ENCODE measurements around the gene IL10.

Gene IL10

DNA sequence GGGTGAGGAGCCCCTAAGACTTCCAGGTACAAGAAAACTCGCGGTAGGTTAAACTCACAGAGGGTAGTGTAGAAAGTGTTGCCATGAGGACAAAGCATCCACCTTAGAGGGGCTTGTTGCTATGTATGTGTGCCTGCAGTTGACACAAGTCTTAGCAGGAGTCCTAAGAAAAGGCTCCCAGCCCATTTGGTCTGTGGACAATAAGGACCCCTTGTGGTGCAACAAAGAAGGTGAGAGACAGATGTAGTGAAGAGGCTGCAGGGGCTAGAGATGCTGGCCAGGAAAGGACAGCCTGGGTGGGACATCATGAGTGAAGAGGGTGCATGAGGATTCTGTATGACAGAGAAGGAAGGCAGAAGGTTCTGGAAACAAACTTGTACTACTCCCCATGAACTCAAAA, 36.3 kb upstream of the IL10 start:
- in situ Hi-C loops (cut with HindIII; ENCODE audit: low sequenced_read_pairs): no loop called here
- TF ChIP-seq, protein P1, sequence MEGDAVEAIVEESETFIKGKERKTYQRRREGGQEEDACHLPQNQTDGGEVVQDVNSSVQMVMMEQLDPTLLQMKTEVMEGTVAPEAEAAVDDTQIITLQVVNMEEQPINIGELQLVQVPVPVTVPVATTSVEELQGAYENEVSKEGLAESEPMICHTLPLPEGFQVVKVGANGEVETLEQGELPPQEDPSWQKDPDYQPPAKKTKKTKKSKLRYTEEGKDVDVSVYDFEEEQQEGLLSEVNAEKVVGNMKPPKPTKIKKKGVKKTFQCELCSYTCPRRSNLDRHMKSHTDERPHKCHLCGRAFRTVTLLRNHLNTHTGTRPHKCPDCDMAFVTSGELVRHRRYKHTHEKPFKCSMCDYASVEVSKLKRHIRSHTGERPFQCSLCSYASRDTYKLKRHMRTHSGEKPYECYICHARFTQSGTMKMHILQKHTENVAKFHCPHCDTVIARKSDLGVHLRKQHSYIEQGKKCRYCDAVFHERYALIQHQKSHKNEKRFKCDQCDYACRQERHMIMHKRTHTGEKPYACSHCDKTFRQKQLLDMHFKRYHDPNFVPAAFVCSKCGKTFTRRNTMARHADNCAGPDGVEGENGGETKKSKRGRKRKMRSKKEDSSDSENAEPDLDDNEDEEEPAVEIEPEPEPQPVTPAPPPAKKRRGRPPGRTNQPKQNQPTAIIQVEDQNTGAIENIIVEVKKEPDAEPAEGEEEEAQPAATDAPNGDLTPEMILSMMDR (IDR thresholded peaks at IDR 0.05; ENCODE audit: low read depth, low read length, missing control alignments): peak; percentile 53
- no peak overlapping the region for H3K4me3 ChIP-seq (ENCODE audit: low read depth, low read length)
- DNase-seq (ENCODE audit: low read depth): peak; percentile 19

DNA sequence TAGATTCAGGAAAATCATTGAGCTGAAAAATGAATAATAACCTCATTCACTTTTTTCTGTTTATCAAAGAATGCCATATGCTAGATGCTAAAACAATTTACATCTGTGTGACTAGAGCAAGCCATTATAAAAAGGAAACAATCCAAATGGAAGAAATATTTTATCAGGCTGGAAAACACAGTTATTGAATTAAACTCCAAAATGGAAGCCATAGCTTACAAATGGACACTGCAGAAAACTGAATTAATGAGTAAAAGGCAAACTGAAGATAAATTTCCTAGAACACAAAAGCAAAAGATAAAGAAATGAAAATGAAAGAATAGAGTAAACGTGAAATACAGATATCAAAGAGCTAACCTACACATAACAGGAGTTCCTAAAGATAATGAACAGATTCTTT, 33.1 kb upstream of the IL10 start:
- no peak for DNase-seq (ENCODE audit: low read depth)
- H3K4me3 ChIP-seq (ENCODE audit: low read depth, low read length): no peak overlapping the region
- in situ Hi-C loops (cut with HindIII; ENCODE audit: low sequenced_read_pairs): no loop called here
- TF ChIP-seq, protein P1 (IDR thresholded peaks at IDR 0.05; ENCODE audit: low read depth, low read length, missing control alignments): no peak

DNA sequence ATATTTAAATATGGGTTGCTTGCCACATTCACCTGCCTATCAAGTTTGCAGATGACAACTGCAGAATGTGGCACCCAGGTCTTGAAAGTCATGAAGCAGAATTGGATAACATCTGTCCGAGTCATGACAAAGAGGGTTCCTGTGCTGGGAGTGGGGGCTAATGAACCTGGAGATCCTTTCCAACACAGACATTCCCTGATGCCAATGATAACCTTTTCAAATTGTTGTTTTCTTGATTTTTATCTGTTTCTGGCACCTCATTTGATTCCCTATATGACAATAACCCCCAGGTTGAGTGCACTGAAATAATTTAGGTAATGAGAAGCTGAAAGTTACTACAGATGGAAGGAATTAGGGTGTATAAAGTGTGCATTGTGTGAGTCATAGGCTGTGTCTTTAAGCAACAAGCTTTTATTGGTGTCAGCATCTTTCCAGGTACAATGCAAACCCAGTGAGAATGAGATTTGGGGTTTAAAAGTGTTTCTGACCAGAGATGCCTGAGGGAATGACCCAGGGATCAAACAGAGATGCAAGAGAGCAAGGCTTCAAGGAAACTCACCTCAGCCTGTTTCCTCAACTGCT, 32.0 kb upstream of the IL10 start:
- no peak overlapping the region for H3K4me3 ChIP-seq (ENCODE audit: low read depth, low read length)
- TF ChIP-seq, protein P1 (IDR thresholded peaks at IDR 0.05; ENCODE audit: low read depth, low read length, missing control alignments): no peak

DNA sequence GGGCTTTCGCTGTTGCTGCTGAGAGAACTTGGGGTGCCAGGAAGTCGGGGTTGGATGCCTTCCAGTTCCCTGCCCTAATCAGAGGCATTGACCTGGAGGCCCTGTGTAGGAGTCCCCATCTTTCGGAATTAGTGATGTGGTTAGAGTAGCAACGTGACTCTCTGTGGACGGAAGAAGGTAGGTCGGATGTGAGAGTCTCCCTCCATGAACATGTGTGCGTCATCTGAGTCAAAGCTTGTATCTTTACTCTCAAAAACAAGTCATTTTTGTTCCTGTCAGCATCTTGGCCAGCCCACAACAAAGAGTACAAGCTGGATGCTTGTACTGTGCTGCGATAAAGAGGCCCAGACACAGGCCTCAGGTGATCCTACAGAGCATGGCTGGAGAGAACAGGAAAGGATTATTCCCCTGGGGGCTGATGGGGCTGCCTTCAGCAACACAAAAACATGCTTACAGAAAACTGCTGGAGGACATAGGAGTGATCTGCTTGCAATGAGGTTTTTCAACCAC, 31.0 kb upstream of the IL10 start:
- in situ Hi-C loops (cut with HindIII; ENCODE audit: low sequenced_read_pairs): no loop called here
- TF ChIP-seq, protein P1 (IDR thresholded peaks at IDR 0.05; ENCODE audit: low read depth, low read length, missing control alignments): no peak
- no peak for DNase-seq (ENCODE audit: low read depth)
- H3K4me3 ChIP-seq (ENCODE audit: low read depth, low read length): no peak overlapping the region

More for the DNA sequence above, 32.0 kb upstream of the IL10 start:
- in situ Hi-C loops (cut with HindIII; ENCODE audit: low sequenced_read_pairs): no loop called here
- no peak for DNase-seq (ENCODE audit: low read depth)

GRCh38 chr1:206802401-206802800, 30.1 kb upstream of the IL10 start:
- H3K4me3 ChIP-seq (ENCODE audit: low read depth, low read length): no peak overlapping the region
- DNase-seq (ENCODE audit: low read depth): no peak
- in situ Hi-C loops (cut with HindIII; ENCODE audit: low sequenced_read_pairs): no loop called here
- TF ChIP-seq, protein P1 (IDR thresholded peaks at IDR 0.05; ENCODE audit: low read depth, low read length, missing control alignments): no peak

DNA sequence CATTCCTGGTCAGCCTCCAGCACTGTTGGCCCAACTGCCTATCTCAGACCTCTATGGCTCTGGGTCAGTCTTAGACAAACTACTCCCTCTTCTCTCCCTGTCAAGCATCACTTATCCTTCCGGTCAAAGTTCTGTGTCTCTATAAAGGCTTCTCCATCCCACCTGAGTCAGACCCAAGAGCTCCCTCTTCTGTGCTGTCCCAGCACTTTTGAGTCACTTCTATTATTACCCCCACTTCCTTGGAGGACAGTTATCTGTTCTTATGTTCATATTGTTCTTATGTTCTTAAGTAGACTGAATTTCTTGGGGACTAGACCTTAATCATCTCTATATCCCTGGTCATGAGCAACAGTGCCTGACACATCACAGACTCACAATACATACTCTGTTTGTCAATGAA, 29.2 kb upstream of the IL10 start:
- DNase-seq (ENCODE audit: low read depth): no peak
- in situ Hi-C loops (cut with HindIII; ENCODE audit: low sequenced_read_pairs): no loop called here
- TF ChIP-seq, protein P1 (IDR thresholded peaks at IDR 0.05; ENCODE audit: low read depth, low read length, missing control alignments): no peak
- H3K4me3 ChIP-seq (ENCODE audit: low read depth, low read length): no peak overlapping the region
